GM12864 (cell line): ENCODE measurements around the gene ADAM22.
A peak's percentile ranks its signal among the peaks of the same experiment; 100 is the strongest.

Experiments used
- DNase-seq: peaks from one replicate; pipeline ENCODE4 v3.0.0-alpha.2; 2011; ENCODE audit warnings: low read depth
- H3K4me3 ChIP-seq: 2 replicates; pipeline ENCODE4 v1.5.1; 2011; ENCODE audit warnings: mild to moderate bottlenecking, low read depth, low read length, control low read depth
- TF ChIP-seq, protein P1 (sequence below): IDR thresholded peaks from 2 replicates; pipeline ENCODE4 v1.5.1; 2011; ENCODE audit warnings: low read depth, mild to moderate bottlenecking, moderate library complexity, low read length, control low read depth, inconsistent platforms; ENCODE audit errors: missing control alignments

The ADAM22 gene

DNA sequence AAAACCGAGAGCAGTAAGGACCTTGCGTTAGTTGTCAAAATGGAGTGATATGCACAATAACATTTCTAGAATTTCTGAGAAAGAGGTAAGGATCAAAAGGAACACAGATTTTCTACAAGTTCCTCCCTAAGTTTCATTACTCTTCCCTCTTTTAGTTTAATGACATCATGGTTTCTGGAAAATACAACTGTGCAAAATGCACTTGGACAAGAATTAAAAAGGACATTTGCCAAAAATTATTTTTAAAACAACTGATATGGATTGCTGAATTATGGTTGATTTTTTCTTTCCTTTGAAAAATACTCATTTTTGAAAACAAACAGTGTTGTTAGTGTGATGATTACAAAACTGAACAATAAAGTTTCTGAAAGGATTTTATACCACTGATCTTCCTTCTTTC is 233.7 kb downstream of the ADAM22 start:
- TF ChIP-seq, protein P1, sequence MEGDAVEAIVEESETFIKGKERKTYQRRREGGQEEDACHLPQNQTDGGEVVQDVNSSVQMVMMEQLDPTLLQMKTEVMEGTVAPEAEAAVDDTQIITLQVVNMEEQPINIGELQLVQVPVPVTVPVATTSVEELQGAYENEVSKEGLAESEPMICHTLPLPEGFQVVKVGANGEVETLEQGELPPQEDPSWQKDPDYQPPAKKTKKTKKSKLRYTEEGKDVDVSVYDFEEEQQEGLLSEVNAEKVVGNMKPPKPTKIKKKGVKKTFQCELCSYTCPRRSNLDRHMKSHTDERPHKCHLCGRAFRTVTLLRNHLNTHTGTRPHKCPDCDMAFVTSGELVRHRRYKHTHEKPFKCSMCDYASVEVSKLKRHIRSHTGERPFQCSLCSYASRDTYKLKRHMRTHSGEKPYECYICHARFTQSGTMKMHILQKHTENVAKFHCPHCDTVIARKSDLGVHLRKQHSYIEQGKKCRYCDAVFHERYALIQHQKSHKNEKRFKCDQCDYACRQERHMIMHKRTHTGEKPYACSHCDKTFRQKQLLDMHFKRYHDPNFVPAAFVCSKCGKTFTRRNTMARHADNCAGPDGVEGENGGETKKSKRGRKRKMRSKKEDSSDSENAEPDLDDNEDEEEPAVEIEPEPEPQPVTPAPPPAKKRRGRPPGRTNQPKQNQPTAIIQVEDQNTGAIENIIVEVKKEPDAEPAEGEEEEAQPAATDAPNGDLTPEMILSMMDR, result no peak
- DNase-seq, result no peak
- no peak overlapping the region for H3K4me3 ChIP-seq

DNA sequence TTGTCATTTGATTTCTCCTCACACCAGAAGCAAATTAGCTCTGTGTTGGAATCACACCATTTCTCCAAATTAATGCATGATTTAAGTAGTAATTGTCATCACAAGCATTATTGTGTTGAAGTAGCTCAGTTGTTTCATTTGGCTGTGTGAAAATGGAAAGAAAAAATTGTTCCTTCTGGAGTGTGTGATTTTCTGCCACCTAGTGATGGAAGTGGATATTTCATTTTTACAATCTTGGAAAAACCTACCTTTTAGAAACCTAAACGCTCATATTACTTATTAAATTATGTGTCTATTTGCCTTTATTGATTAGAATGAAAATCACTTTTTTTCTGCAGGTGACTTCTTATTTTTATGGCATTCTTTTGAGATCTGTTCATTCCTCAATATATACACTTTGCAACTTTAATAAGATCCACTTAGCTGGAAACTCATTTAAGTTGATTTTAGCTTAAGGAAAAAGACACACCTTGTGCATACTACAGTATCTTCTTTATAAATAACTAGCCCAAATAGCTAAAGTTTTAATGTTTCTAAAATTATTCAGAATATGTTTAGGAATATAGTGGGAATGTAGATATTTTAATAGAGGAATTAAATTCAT is 235.8 kb downstream of the ADAM22 start:
- DNase-seq, result no peak
- TF ChIP-seq, protein P1, result peak; percentile 48

GRCh38 chr7:88172842-88173241 is 238.8 kb downstream of the ADAM22 start:
- no peak for DNase-seq
- TF ChIP-seq, protein P1, result no peak
- no peak overlapping the region for H3K4me3 ChIP-seq

More for the DNA sequence above, 235.8 kb downstream of the ADAM22 start:
- no peak overlapping the region for H3K4me3 ChIP-seq

DNA sequence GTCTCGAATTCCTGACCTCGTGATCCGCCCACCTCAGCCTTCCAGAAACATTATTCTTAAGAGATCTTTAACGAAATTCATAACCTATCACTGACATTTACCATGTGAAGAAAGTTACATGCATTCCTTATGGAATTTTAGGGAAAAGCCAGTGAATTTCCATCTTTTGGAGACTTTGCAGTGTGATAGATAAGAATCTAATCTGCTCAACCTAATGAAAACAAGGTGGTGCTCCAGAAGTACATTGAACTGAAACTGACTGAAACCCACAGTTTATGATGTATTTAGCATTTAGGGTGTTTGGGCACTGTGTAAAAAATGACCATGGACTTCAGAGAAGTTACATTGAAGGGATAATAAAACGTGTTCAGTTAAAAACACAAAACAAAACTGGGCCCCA is 242.1 kb downstream of the ADAM22 start:
- no peak for DNase-seq
- TF ChIP-seq, protein P1, result no peak

GRCh38 chr7:88183051-88183450 is 249.0 kb downstream of the ADAM22 start:
- DNase-seq, result no peak
- TF ChIP-seq, protein P1, result no peak
- H3K4me3 ChIP-seq, result no peak overlapping the region

More for the DNA sequence above, 242.1 kb downstream of the ADAM22 start:
- no peak overlapping the region for H3K4me3 ChIP-seq

- peak; percentile 5 for DNase-seq
- TF ChIP-seq, protein P1, result no peak
Observed at GRCh38 chr7:88184848-88185304, 250.8 kb downstream of the ADAM22 start.

GRCh38 chr7:88185650-88186049 is 251.6 kb downstream of the ADAM22 start:
- H3K4me3 ChIP-seq, result no peak overlapping the region
- TF ChIP-seq, protein P1, result no peak
- no peak for DNase-seq

More at GRCh38 chr7:88184848-88185304, 250.8 kb downstream of the ADAM22 start:
- H3K4me3 ChIP-seq, result no peak overlapping the region
